HG02678 (cell line): Measurements from ENCODE around the gene RGSL1.

Experiments
- ATAC-seq: cut with Tn5 transposase; IDR thresholded peaks from one replicate; pipeline ENCODE4 v1.9.1; 2021; ENCODE audit warnings: mild to moderate bottlenecking, moderate library complexity; ENCODE audit not compliant: unreplicated experiment

RGSL1 gene

DNA sequence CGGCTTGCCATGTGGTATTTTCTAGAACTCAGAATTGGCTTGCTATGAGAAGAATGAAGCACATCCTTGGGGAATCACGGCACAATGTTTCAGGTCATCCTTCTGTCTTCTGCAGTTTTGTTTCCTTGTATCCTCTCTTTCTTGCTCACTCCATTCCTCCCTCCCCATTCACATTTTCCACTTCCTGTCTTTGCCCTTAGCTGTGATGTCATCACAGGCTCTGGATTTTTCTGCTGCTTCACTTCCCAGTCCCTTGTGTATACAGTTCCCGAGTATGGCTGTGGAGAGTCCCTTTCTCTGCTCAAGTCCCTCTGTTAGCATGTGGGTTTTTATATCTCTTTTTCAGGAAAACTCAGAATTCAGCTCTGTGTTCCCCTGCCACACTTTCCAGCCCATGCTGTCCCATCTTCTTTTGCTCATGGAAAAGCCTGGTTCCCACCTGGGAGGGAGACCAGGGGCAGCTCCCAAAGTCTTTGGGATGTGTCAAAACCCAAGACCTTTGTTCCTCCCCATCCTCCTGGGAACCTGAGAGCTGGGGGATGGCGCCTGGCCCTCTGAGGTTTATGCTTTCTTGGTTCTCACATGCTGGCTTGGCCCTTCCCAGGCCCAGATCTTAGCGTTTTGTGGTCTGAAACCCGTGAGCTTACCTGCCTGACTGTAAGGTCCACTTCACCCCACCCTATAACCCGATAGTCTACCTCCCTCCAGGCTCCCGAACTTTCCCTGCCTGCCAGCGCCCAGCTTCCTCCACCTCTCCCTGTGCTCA lies 159.1 kb downstream of the RGSL1 start:
- ATAC-seq = no peak
